HG02852 (cell line): ENCODE measurements around the gene SNRPA.

ENCODE experiments used
- ATAC-seq: cut with Tn5 transposase; IDR thresholded peaks from one replicate; pipeline ENCODE4 v1.9.1; 2021; ENCODE audit warnings: mild to moderate bottlenecking, moderate library complexity; ENCODE audit not compliant: unreplicated experiment

SNRPA gene

GRCh38 chr19:40800339-40800996 lies 49.5 kb downstream of the SNRPA start:
- no peak for ATAC-seq

- no peak for ATAC-seq
Observed at GRCh38 chr19:40800997-40801377, 50.0 kb downstream of the SNRPA start.

GRCh38 chr19:40801426-40802299 lies 50.7 kb downstream of the SNRPA start:
- ATAC-seq: no peak

- no peak for ATAC-seq
Observed at GRCh38 chr19:40802300-40803169, 51.5 kb downstream of the SNRPA start.

GRCh38 chr19:40803170-40803856 lies 52.3 kb downstream of the SNRPA start:
- ATAC-seq: no peak

GRCh38 chr19:40803857-40804782 lies 53.1 kb downstream of the SNRPA start:
- no peak for ATAC-seq

- ATAC-seq: no peak
Observed at GRCh38 chr19:40804783-40805242, 53.8 kb downstream of the SNRPA start.

GRCh38 chr19:40805258-40805868 lies 54.4 kb downstream of the SNRPA start:
- ATAC-seq: no peak

GRCh38 chr19:40806423-40807146 lies 55.6 kb downstream of the SNRPA start:
- ATAC-seq: no peak

- no peak for ATAC-seq
Observed at GRCh38 chr19:40807147-40808020, 56.4 kb downstream of the SNRPA start.

- no peak for ATAC-seq
Observed at GRCh38 chr19:40808021-40808325, 57.0 kb downstream of the SNRPA start.

- no peak for ATAC-seq
Observed at GRCh38 chr19:40808497-40808896, 57.5 kb downstream of the SNRPA start.

GRCh38 chr19:40809358-40810086 lies 58.5 kb downstream of the SNRPA start:
- no peak for ATAC-seq

- ATAC-seq: no peak
Observed at GRCh38 chr19:40810160-40810559, 59.2 kb downstream of the SNRPA start.

- ATAC-seq: peak; percentile 64
Observed at GRCh38 chr19:40810649-40811408, 59.8 kb downstream of the SNRPA start.
